HG03571 (cell line): Measurements from ENCODE around the gene ICAM1.
"Not testable (repeated sequence)": the region's sequence is repeated elsewhere in the genome, so short reads cannot be mapped to it uniquely, and the experiment has no call there.

Experiments
- ATAC-seq: cut with Tn5 transposase; IDR thresholded peaks from one replicate; pipeline ENCODE4 v1.9.1; 2021; ENCODE audit not compliant: unreplicated experiment

ICAM1 gene, protein sequence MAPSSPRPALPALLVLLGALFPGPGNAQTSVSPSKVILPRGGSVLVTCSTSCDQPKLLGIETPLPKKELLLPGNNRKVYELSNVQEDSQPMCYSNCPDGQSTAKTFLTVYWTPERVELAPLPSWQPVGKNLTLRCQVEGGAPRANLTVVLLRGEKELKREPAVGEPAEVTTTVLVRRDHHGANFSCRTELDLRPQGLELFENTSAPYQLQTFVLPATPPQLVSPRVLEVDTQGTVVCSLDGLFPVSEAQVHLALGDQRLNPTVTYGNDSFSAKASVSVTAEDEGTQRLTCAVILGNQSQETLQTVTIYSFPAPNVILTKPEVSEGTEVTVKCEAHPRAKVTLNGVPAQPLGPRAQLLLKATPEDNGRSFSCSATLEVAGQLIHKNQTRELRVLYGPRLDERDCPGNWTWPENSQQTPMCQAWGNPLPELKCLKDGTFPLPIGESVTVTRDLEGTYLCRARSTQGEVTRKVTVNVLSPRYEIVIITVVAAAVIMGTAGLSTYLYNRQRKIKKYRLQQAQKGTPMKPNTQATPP

GRCh38 chr19:10270616-10271394 is at the start of gene ICAM1:
ICAM1 (plus strand) TSS chr19:10271120; CDS start chr19:10271160, 40 bp downstream.
- ATAC-seq = peak; percentile 43

GRCh38 chr19:10222201-10222890 is 48.6 kb upstream of the ICAM1 start:
- ATAC-seq = no peak

- no peak for ATAC-seq
Measured at GRCh38 chr19:10223488-10224213, 47.3 kb upstream of the ICAM1 start.

DNA sequence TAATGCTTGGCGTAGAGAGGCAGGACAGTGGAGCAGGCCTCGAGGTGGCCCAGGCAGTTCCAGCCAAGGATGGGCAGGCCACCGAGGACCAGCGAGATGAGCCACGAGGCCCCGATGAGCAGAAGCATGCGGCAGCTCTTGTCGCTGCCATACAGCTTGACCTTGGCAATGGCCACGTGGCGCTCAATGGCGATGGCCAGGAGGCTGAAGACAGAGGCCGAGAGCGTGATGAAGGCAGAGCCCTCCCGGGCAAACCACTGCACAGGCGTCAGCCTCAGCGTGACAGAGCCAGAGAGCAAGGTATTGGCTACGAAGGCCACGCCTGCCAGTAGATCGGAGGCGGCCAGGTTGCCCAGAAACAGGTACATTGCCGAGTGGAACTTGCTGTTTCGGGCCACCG is 46.6 kb upstream of the ICAM1 start:
- ATAC-seq = no peak

GRCh38 chr19:10226021-10226375 is 44.9 kb upstream of the ICAM1 start:
- no peak for ATAC-seq

GRCh38 chr19:10226376-10227025 is 44.4 kb upstream of the ICAM1 start:
- ATAC-seq = no peak

GRCh38 chr19:10227026-10227971 is 43.6 kb upstream of the ICAM1 start:
- ATAC-seq = no peak

GRCh38 chr19:10228393-10228792 is 42.5 kb upstream of the ICAM1 start:
- ATAC-seq = no peak

DNA sequence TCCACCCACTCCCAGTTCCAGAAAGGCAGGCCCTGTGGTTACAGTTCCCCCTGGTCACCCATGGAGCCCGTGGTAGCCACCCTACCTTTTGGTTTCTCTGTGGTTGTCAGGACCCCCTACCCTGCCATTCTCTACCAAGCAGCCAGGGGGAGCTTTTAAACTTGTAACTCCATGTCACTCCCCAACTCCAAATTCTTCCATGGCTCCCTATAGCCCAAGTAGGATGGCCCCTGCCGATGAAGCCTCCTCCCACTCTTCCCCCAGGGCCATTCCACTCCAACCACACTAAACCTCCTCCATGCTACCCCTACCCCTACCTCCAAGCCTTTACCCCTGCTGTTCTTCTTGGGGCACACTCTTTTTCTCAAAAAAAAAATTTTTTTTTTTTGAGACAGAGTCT is 42.0 kb upstream of the ICAM1 start:
- ATAC-seq = no peak

GRCh38 chr19:10230173-10230860 is 40.6 kb upstream of the ICAM1 start:
- no peak for ATAC-seq

DNA sequence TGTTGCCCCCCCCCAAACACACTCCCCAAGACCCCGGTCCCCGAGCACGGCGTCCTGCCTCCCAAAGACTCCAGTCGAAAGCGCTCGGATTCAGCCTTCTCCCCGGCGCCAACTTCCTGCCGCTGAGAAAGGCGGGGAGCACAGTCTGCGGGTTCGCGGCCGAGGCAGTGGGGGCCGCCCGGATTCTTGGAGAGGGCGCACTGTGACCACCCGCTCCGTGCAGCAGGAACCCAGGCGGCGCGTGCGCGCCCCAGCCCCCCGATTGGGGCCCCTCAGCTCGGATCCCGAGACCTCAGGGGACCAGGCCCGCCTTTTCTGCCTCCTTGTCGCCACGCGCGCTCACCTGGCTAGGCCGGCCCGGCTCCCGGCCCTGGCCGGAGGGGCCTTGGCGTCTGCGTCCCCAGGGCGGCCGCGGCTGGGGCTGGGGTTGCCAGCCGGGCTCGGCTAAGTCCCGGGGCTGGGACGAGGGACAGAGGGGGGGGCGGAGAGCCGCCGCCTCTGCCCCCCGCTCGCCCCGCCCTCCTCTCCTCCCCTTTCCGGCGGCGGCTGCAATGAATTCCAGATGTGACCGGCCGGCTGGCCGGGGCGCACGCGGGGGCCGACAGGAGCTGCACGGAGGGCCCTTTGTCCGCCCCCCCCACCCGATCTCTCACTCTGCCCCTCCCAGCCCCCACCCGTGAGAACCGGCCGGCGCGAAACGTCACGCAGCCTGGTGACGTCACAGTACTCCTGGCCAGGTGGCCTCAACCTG is 39.9 kb upstream of the ICAM1 start, which contains the start of gene S1PR2:
S1PR2 (minus strand) TSS at position 471 of the 751 bp plus-strand sequence. CDS start 6,426 bp downstream, outside the sequence.
- ATAC-seq = peak; percentile 30

GRCh38 chr19:10231612-10232228 is 39.2 kb upstream of the ICAM1 start:
- peak; percentile 3 for ATAC-seq

GRCh38 chr19:10233946-10234345 is 37.0 kb upstream of the ICAM1 start:
- ATAC-seq = no peak

DNA sequence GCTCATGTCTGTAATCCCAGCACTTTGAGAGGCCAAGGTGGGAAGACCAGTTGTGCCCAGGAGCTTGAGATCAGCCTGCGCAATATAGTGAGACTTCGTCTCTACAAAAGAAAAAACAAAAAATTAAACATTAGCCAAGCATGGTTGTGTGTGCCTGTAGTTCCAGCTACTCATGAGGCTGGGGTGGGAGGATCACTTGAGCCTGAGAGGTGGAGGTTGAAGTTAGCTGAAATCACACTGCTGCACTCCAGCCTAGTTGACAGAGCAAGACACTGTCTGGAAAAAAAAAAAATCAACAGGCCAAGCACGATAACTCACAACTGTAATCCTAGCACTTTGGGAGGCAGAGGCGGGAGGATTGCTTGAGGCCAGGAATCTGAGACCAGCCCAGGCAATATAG is 35.9 kb upstream of the ICAM1 start:
- no peak for ATAC-seq

GRCh38 chr19:10235409-10235808 is 35.5 kb upstream of the ICAM1 start:
- not testable (repeated sequence) for ATAC-seq

GRCh38 chr19:10237702-10238101 is 33.2 kb upstream of the ICAM1 start:
- no peak for ATAC-seq

GRCh38 chr19:10238172-10238783 is 32.6 kb upstream of the ICAM1 start:
- ATAC-seq = no peak
